H9 (cell line): ENCODE results near the gene ATG12. TPM values are rescaled to one million over a fixed set of nuclear protein-coding genes. Genes with fewer than 3 reads are reported as not detected.
A peak's percentile ranks its signal among the peaks of the same experiment; 100 is the strongest.

Experiments
- DNase-seq: peaks from one replicate; pipeline ENCODE4 v3.0.0-alpha.2; 2017
- H2AFZ ChIP-seq: one replicate; pipeline ENCODE4 v1.6.1; 2013; ENCODE audit warnings: mild to moderate bottlenecking, low read length, control low read depth, moderate library complexity
- H2AK5ac ChIP-seq: 2 replicates; pipeline ENCODE4 v1.6.1; 2013; ENCODE audit warnings: low read length, control low read depth, mixed read lengths; ENCODE audit not compliant: insufficient read length
- H2BK120ac ChIP-seq: one replicate; pipeline ENCODE4 v1.6.1; 2013; ENCODE audit warnings: low read depth, mild to moderate bottlenecking, low read length, control low read depth, inconsistent platforms; ENCODE audit not compliant: poor library complexity, severe bottlenecking
- H2BK12ac ChIP-seq: 2 replicates; pipeline ENCODE4 v1.6.1; 2013; ENCODE audit warnings: low read length, control low read depth, mixed read lengths, low read depth; ENCODE audit not compliant: insufficient read length
- H2BK15ac ChIP-seq: 2 replicates; pipeline ENCODE4 v1.6.1; 2013; ENCODE audit warnings: low read depth, low read length, control low read depth
- H2BK20ac ChIP-seq: one replicate; pipeline ENCODE4 v1.6.1; 2013; ENCODE audit warnings: low read depth, mild to moderate bottlenecking, low read length, control low read depth, inconsistent platforms; ENCODE audit not compliant: poor library complexity, severe bottlenecking
- H2BK5ac ChIP-seq: 2 replicates; pipeline ENCODE4 v1.6.1; 2013; ENCODE audit warnings: low read length, control low read depth, mixed read lengths; ENCODE audit not compliant: insufficient read length
- H3K14ac ChIP-seq: 2 replicates; pipeline ENCODE4 v1.6.1; 2013; ENCODE audit warnings: low read length, control low read depth; ENCODE audit not compliant: insufficient read depth
- H3K18ac ChIP-seq: 2 replicates; pipeline ENCODE4 v1.6.1; 2013; ENCODE audit warnings: low read depth, mild to moderate bottlenecking, mixed read lengths, low read length, control low read depth; ENCODE audit not compliant: insufficient read length
- H3K23ac ChIP-seq: 2 replicates; pipeline ENCODE4 v1.6.1; 2013; ENCODE audit warnings: low read length, control low read depth, mixed read lengths, low read depth; ENCODE audit not compliant: insufficient read length
- H3K23me2 ChIP-seq: 2 replicates; pipeline ENCODE4 v1.6.1; 2013; ENCODE audit warnings: low read depth, mild to moderate bottlenecking, mixed read lengths, low read length, control low read depth; ENCODE audit not compliant: insufficient read length, poor library complexity, severe bottlenecking
- H3K27ac ChIP-seq: 2 replicates; pipeline ENCODE4 v1.5.1; 2013; ENCODE audit warnings: low read length, control low read depth, mixed read lengths, low read depth; ENCODE audit not compliant: insufficient read length
- H3K27me3 ChIP-seq: 2 replicates; pipeline ENCODE4 v1.6.1; 2013; ENCODE audit warnings: low read length, control low read depth, inconsistent platforms; ENCODE audit not compliant: insufficient read depth
- H3K4ac ChIP-seq: 2 replicates; pipeline ENCODE4 v1.6.1; 2013; ENCODE audit warnings: low read depth, mild to moderate bottlenecking, control low read depth, inconsistent platforms, low read length, moderate library complexity
- H3K4me1 ChIP-seq: 2 replicates; pipeline ENCODE4 v1.6.1; 2013; ENCODE audit warnings: low read length, control low read depth, inconsistent platforms; ENCODE audit not compliant: insufficient read depth
- H3K4me2 ChIP-seq: 2 replicates; pipeline ENCODE4 v1.6.1; 2013; ENCODE audit warnings: low read length, control low read depth, mixed read lengths; ENCODE audit not compliant: insufficient read length, insufficient read depth
- H3K56ac ChIP-seq: 2 replicates; pipeline ENCODE4 v1.6.1; 2013; ENCODE audit warnings: low read depth, mild to moderate bottlenecking, mixed read lengths, low read length, control low read depth; ENCODE audit not compliant: insufficient read length
- H3K79me1 ChIP-seq: 2 replicates; pipeline ENCODE4 v1.6.1; 2013; ENCODE audit warnings: low read depth, mild to moderate bottlenecking, moderate library complexity, low read length, control low read depth, inconsistent platforms; ENCODE audit not compliant: insufficient read depth, poor library complexity, severe bottlenecking
- H3K79me2 ChIP-seq: 2 replicates; pipeline ENCODE4 v1.6.1; 2013; ENCODE audit warnings: low read length, control low read depth, inconsistent platforms; ENCODE audit not compliant: insufficient read depth
- H3K9ac ChIP-seq: 2 replicates; pipeline ENCODE4 v1.6.1; 2013; ENCODE audit warnings: low read length, control low read depth, mixed read lengths; ENCODE audit not compliant: insufficient read length; ENCODE audit errors: extremely low read depth
- H3K9me3 ChIP-seq: one replicate; pipeline ENCODE4 v1.6.1; 2013; ENCODE audit warnings: low read depth, low read length, inconsistent platforms; ENCODE audit not compliant: control insufficient read depth
- H3T11ph ChIP-seq: one replicate; pipeline ENCODE4 v1.6.1; 2013; ENCODE audit warnings: mild to moderate bottlenecking, low read length, control low read depth, inconsistent platforms
- H4K20me1 ChIP-seq: one replicate; pipeline ENCODE4 v1.6.1; 2013; ENCODE audit not compliant: control insufficient read depth, insufficient read length, insufficient read depth
- H4K5ac ChIP-seq: 2 replicates; pipeline ENCODE4 v1.6.1; 2013; ENCODE audit warnings: low read depth, mild to moderate bottlenecking, mixed read lengths, low read length, control low read depth; ENCODE audit not compliant: insufficient read length
- H4K8ac ChIP-seq: replicated peaks from 2 replicates; pipeline ENCODE4 v1.6.1; 2013; ENCODE audit warnings: low read length, control low read depth, mixed read lengths, low read depth; ENCODE audit not compliant: insufficient read length
- H4K91ac ChIP-seq: 2 replicates; pipeline ENCODE4 v1.6.1; 2013; ENCODE audit warnings: low read depth, mild to moderate bottlenecking, moderate library complexity, mixed read lengths, low read length, control low read depth; ENCODE audit not compliant: insufficient read length
- H3K27ac Mint-ChIP-seq, 3 experiments: 2 replicates in 2 of 3; 3 replicates in 1 of 3; pipeline ENCODE4 v1.8.0; 2020 to 2021; ENCODE audit warnings: mixed read lengths in 3 of 3, mild to moderate bottlenecking in 1 of 3, moderate library complexity in 1 of 3
- H3K27me3 Mint-ChIP-seq: 2 replicates; pipeline ENCODE4 v1.8.0; 2021; ENCODE audit warnings: low read depth, mild to moderate bottlenecking, moderate library complexity, mixed read lengths
- H3K36me3 Mint-ChIP-seq, 3 experiments: 2 replicates in 2 of 3; 3 replicates in 1 of 3; pipeline ENCODE4 v1.8.0; 2020 to 2021; ENCODE audit warnings: low read depth in 3 of 3, mixed read lengths in 3 of 3; ENCODE audit not compliant: insufficient read depth in 1 of 3
- H3K4me1 Mint-ChIP-seq, 2 experiments: 2 replicates each; pipeline ENCODE4 v1.8.0; 2020; ENCODE audit warnings: mixed read lengths in 2 of 2
- H3K4me3 Mint-ChIP-seq, 2 experiments: 2 replicates in 1 of 2; 3 replicates in 1 of 2; pipeline ENCODE4 v1.8.0; 2020 to 2021; ENCODE audit warnings: mild to moderate bottlenecking in 2 of 2, mixed read lengths in 2 of 2, moderate library complexity in 1 of 2
- H3K9me3 Mint-ChIP-seq, 2 experiments: 2 replicates in 1 of 2; 3 replicates in 1 of 2; pipeline ENCODE4 v1.8.0; 2020; ENCODE audit warnings: mild to moderate bottlenecking in 2 of 2, mixed read lengths in 2 of 2, moderate library complexity in 1 of 2
- WGBS: extraction: QIAGEN DNeasy Blood & Tissue Kit; methylation state at CpG from one replicate; pipeline ENCODE4 v1.1.7; 2013; ENCODE audit warnings: missing lambda C conversion rate, low lambda C conversion rate, mixed read lengths; ENCODE audit not compliant: insufficient read length; ENCODE audit errors: extremely low coverage; 5-methylcytosine and 5-hydroxymethylcytosine counted together
- total RNA-seq: library from RNA; stranded (reverse); gene quantifications from 2 replicates; pipeline ENCODE4 v1.2.1, GENCODE V29; 2021
- TF ChIP-seq, protein P1 (sequence below): fragments of 200-600 bp; sonication (generic); conservative IDR thresholded peaks from 3 replicates; pipeline ENCODE4 v1.8.0; 2021; ENCODE audit warnings: antibody characterized with exemption, mild to moderate bottlenecking

Gene ATG12
- total RNA-seq, 1 experiment from 2014 or later, result 52.9 TPM

DNA sequence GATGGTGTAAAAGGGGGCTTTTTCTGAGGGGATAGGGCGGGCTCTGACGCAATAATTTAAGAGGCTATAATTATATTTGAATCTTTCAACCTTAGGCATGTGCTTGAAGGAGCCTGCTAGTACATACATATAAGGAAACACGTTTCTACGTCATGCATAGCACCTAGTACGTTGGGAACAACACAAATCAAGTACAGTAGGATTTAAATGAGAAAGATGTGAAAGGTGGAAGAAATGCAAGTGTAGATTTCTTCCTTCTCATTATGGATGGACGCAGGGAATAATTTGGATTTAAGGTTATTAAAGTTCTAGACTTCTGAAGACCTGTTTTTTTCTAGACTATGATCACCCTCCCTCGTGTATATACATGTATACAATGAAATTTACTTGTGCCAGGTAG, 24.0 kb downstream of the ATG12 start:
- Histone ChIP-seq H2BK120ac (no peak overlapping the region), H3K4me1 (no peaks in the 10 kb centered on the region), H2BK5ac (no peak overlapping the region), H3K9ac (no peak overlapping the region), H3K56ac (no peak overlapping the region), H2BK20ac (no peak overlapping the region), H3K18ac (no peak overlapping the region), H3K23ac (no peak overlapping the region), H3K27ac (no peak overlapping the region), H3K9me3 (no peaks in the 10 kb centered on the region), H4K5ac (no peak overlapping the region), H2BK12ac (no peak overlapping the region), H4K91ac (no peak overlapping the region), H2AK5ac (no peak overlapping the region), H4K20me1 (no peaks in the 10 kb centered on the region), H3T11ph (no peak overlapping the region), H2BK15ac (no peak overlapping the region), H4K8ac (no peak overlapping the region), H3K27me3 (peaks cover 9% of the 10 kb centered on the region; the same call in 1 of the 2 replicates), H3K14ac (no peak overlapping the region), H3K79me2 (no peaks in the 10 kb centered on the region), H3K79me1 (no peaks in the 10 kb centered on the region), H3K4me2 (no peak overlapping the region), H2AFZ (no peak overlapping the region), H3K4ac (no peak overlapping the region), H3K23me2 (peaks cover 7% of the 10 kb centered on the region)
- WGBS, result no CpG with 5 or more reads among the region's 7 CpGs
- peak overlapping the region; percentile 5 to 23; a peak in 2 of 5 replicates for H3K4me3 Mint-ChIP-seq
- TF ChIP-seq, protein P1, sequence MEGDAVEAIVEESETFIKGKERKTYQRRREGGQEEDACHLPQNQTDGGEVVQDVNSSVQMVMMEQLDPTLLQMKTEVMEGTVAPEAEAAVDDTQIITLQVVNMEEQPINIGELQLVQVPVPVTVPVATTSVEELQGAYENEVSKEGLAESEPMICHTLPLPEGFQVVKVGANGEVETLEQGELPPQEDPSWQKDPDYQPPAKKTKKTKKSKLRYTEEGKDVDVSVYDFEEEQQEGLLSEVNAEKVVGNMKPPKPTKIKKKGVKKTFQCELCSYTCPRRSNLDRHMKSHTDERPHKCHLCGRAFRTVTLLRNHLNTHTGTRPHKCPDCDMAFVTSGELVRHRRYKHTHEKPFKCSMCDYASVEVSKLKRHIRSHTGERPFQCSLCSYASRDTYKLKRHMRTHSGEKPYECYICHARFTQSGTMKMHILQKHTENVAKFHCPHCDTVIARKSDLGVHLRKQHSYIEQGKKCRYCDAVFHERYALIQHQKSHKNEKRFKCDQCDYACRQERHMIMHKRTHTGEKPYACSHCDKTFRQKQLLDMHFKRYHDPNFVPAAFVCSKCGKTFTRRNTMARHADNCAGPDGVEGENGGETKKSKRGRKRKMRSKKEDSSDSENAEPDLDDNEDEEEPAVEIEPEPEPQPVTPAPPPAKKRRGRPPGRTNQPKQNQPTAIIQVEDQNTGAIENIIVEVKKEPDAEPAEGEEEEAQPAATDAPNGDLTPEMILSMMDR, result no peak
- no peak for DNase-seq
- no peaks in the 10 kb centered on the region for H3K9me3 Mint-ChIP-seq
- H3K36me3 Mint-ChIP-seq, result peaks cover 0 to 2% (median 0%) of the 10 kb centered on the region in 3 experiments; a peak in 3 of 7 replicates
- no peak overlapping the region for H3K27ac Mint-ChIP-seq
- H3K4me1 Mint-ChIP-seq, result peaks cover 18 to 22% of the 10 kb centered on the region in 2 experiments
- H3K27me3 Mint-ChIP-seq, result peaks cover 31% of the 10 kb centered on the region
